ENCODE data around the gene NFYC. TPM values are rescaled to one million over a fixed set of nuclear protein-coding genes. Genes with fewer than 3 reads are reported as not detected.

The NFYC gene
- total RNA-seq, 1 donor from 2014 or later = 38.0 TPM

- Mint-ChIP-seq H3K36me3 (no peaks in the 10 kb centered on the region), H3K4me3 (no peak overlapping the region), H3K27me3 (ENCODE audit: insufficient read depth, low read depth) (peaks cover 4% of the 10 kb centered on the region), H3K9me3 (no peaks in the 10 kb centered on the region), H3K27ac (no peak overlapping the region), H3K4me1 (peaks cover 14% of the 10 kb centered on the region)
- Histone ChIP-seq H4K20me1 (ENCODE audit: low read depth) (no peaks in the 10 kb centered on the region), H3K4me2 (no peak overlapping the region), H3K79me2 (ENCODE audit: low read depth) (no peaks in the 10 kb centered on the region), H3K27ac (no peak overlapping the region), H3K9ac (no peak overlapping the region), H3K9me3 (ENCODE audit: low read depth) (no peaks in the 10 kb centered on the region), H3K4me3 (no peak overlapping the region), H2AFZ (replicated peaks) (no peak overlapping the region), H3F3A (ENCODE audit: low read depth) (no peaks in the 10 kb centered on the region), H3K27me3 (no peaks in the 10 kb centered on the region), H3K4me1 (no peaks in the 10 kb centered on the region), H3K36me3 (no peaks in the 10 kb centered on the region)
- TF ChIP-seq EZH2phosphoT487 (IDR thresholded peaks at IDR 0.05) (no peak), CTCF (IDR thresholded peaks at IDR 0.05) (no peak), EZH2 (IDR thresholded peaks at IDR 0.05) (no peak)
- no peak for DNase-seq (ENCODE audit: low spot score)
Measured at GRCh38 chr1:40673452-40673851, 18.1 kb upstream of the NFYC start.

DNA sequence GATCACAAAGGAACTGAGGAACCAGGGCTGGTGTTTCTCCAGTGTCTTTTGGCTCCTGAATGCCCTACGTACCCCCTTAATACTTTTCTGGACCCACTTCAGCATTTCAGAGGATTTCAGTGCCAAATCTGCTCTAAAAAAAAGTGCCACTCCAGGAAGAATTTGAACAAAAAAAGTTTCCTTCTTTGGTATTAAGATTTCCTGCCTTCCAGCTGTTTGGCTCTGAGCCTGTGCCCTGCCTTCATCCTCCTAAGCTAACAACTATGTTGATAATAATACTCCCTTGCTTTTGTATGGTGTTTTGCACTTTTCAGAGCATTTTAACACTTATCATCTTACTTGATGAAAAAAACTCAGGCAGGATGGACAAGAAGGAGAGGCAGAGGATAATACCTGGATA lies 15.0 kb upstream of the NFYC start:
- H3K79me2 ChIP-seq (ENCODE audit: low read depth) = no peaks in the 10 kb centered on the region
- H2AFZ ChIP-seq (replicated peaks) = no peak overlapping the region
- no peaks in the 10 kb centered on the region for H3K36me3 Mint-ChIP-seq
- TF ChIP-seq EZH2phosphoT487 (IDR thresholded peaks at IDR 0.05) (no peak), CTCF (IDR thresholded peaks at IDR 0.05) (no peak), EZH2 (IDR thresholded peaks at IDR 0.05) (no peak)
- no peaks in the 10 kb centered on the region for H3K27me3 Mint-ChIP-seq (ENCODE audit: insufficient read depth, low read depth)
- no peak overlapping the region for H3K4me2 ChIP-seq
- no peaks in the 10 kb centered on the region for H3K9me3 ChIP-seq (ENCODE audit: low read depth)
- H3K4me1 ChIP-seq = no peaks in the 10 kb centered on the region
- no peaks in the 10 kb centered on the region for H3F3A ChIP-seq (ENCODE audit: low read depth)
- H3K27ac ChIP-seq = no peak overlapping the region
- H3K9me3 Mint-ChIP-seq = no peaks in the 10 kb centered on the region
- H3K4me1 Mint-ChIP-seq = peaks cover 14% of the 10 kb centered on the region
- peak overlapping the region; percentile 90 for H3K27ac Mint-ChIP-seq
- H3K4me3 ChIP-seq = no peak overlapping the region
- no peaks in the 10 kb centered on the region for H3K36me3 ChIP-seq
- H3K27me3 ChIP-seq = no peaks in the 10 kb centered on the region
- no peak for DNase-seq (ENCODE audit: low spot score)
- no peaks in the 10 kb centered on the region for H4K20me1 ChIP-seq (ENCODE audit: low read depth)
- H3K9ac ChIP-seq = no peak overlapping the region
- no peak overlapping the region for H3K4me3 Mint-ChIP-seq

- no peaks in the 10 kb centered on the region for H3K9me3 ChIP-seq (ENCODE audit: low read depth)
- H3K4me3 Mint-ChIP-seq = no peak overlapping the region
- no peaks in the 10 kb centered on the region for H3K27me3 Mint-ChIP-seq (ENCODE audit: insufficient read depth, low read depth)
- no peaks in the 10 kb centered on the region for H3K9me3 Mint-ChIP-seq
- peaks cover 2% of the 10 kb centered on the region for H3K4me1 Mint-ChIP-seq
- H3K4me2 ChIP-seq = no peak overlapping the region
- H3K4me1 ChIP-seq = no peaks in the 10 kb centered on the region
- no peaks in the 10 kb centered on the region for H3K79me2 ChIP-seq (ENCODE audit: low read depth)
- no peak overlapping the region for H3K27ac Mint-ChIP-seq
- no peak for TF ChIP-seq EZH2phosphoT487 (IDR thresholded peaks at IDR 0.05)
- H3F3A ChIP-seq (ENCODE audit: low read depth) = peaks cover 6% of the 10 kb centered on the region
- H3K4me3 ChIP-seq = no peak overlapping the region
- H3K27ac ChIP-seq = no peak overlapping the region
- H3K9ac ChIP-seq = no peak overlapping the region
- H4K20me1 ChIP-seq (ENCODE audit: low read depth) = no peaks in the 10 kb centered on the region
- no peaks in the 10 kb centered on the region for H3K27me3 ChIP-seq
- no peaks in the 10 kb centered on the region for H3K36me3 ChIP-seq
- H3K36me3 Mint-ChIP-seq = peaks cover 4% of the 10 kb centered on the region
- no peak overlapping the region for H2AFZ ChIP-seq (replicated peaks)
- no peak for DNase-seq (ENCODE audit: low spot score)
Measured at GRCh38 chr1:40679165-40679953, 12.1 kb upstream of the NFYC start.

DNA sequence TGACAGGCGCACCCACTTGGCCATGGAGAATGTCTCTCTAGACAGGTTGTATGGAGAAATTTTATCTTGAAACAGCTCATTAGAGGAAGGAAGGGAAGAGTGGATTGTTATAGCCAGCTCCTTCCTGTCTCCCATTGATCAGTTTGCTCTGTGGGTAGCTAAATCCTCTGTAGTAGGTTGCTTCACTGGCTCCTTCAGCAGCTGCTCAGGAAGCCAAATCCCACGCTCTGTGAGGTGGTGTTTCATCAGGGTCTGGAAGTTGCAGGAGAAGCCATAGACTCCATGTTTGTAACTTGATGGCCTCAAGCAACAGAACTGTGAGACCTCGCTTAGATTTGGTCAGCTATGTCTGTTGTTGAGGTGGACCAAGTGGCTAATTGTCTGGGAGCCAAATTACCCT lies 6.8 kb upstream of the NFYC start:
- TF ChIP-seq EZH2phosphoT487 (IDR thresholded peaks at IDR 0.05) = no peak
- no peak for TF ChIP-seq CTCF (IDR thresholded peaks at IDR 0.05)
- TF ChIP-seq EZH2 (IDR thresholded peaks at IDR 0.05) = no peak

More for the DNA sequence above, 6.8 kb upstream of the NFYC start:
- peaks cover 8% of the 10 kb centered on the region for H3K4me1 ChIP-seq
- H3K27me3 Mint-ChIP-seq (ENCODE audit: insufficient read depth, low read depth) = no peaks in the 10 kb centered on the region
- no peaks in the 10 kb centered on the region for H3K9me3 ChIP-seq (ENCODE audit: low read depth)
- H3K4me2 ChIP-seq = no peak overlapping the region
- H3K4me1 Mint-ChIP-seq = no peaks in the 10 kb centered on the region
- H4K20me1 ChIP-seq (ENCODE audit: low read depth) = peaks cover 19% of the 10 kb centered on the region
- no peaks in the 10 kb centered on the region for H3K27me3 ChIP-seq
- no peaks in the 10 kb centered on the region for H3K9me3 Mint-ChIP-seq
- H3K4me3 ChIP-seq = no peak overlapping the region
- peaks cover 33% of the 10 kb centered on the region for H3F3A ChIP-seq (ENCODE audit: low read depth)
- H2AFZ ChIP-seq (replicated peaks) = no peak overlapping the region
- H3K27ac Mint-ChIP-seq = no peak overlapping the region
- H3K27ac ChIP-seq = no peak overlapping the region
- no peaks in the 10 kb centered on the region for H3K36me3 ChIP-seq
- H3K36me3 Mint-ChIP-seq = peaks cover 25% of the 10 kb centered on the region
- no peak overlapping the region for H3K4me3 Mint-ChIP-seq
- DNase-seq (ENCODE audit: low spot score) = no peak
- H3K9ac ChIP-seq = no peak overlapping the region
- H3K79me2 ChIP-seq (ENCODE audit: low read depth) = peaks cover 22% of the 10 kb centered on the region
